Measurements from ENCODE around the gene CDS2.

CDS2 gene

DNA sequence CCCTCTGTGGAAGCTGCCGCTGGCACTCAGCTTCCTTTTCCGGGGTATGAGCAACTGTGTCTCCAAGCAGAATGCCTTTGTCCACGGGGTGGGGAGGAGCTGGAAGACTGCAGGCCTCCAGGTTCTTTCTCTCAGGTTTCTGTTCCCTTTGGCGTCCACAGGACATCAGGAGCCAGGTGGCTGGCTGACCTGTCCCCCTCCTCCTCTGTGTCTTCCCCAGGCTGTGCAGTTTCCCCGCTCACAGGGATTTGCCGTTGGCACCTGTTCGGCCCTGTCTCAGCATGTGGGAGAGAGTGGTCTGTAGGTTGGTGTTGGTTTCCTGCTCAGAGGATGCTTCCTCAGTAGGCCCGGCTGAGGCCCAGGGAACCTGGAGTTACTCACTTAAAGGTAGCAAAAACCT is 43.5 kb downstream of the CDS2 start:
- no peak for ATAC-seq
- TF ChIP-seq, protein P1, sequence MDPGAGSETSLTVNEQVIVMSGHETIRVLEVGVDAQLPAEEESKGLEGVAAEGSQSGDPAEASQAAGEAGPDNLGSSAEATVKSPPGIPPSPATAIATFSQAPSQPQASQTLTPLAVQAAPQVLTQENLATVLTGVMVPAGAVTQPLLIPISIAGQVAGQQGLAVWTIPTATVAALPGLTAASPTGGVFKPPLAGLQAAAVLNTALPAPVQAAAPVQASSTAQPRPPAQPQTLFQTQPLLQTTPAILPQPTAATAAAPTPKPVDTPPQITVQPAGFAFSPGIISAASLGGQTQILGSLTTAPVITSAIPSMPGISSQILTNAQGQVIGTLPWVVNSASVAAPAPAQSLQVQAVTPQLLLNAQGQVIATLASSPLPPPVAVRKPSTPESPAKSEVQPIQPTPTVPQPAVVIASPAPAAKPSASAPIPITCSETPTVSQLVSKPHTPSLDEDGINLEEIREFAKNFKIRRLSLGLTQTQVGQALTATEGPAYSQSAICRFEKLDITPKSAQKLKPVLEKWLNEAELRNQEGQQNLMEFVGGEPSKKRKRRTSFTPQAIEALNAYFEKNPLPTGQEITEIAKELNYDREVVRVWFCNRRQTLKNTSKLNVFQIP (CRISPR knock-in tag; IDR thresholded peaks at IDR 0.05; ENCODE audit: borderline replicate concordance, low read depth) = no peak
- TF ChIP-seq TCF4 (CRISPR knock-in tag; IDR thresholded peaks at IDR 0.05; ENCODE audit: borderline replicate concordance) (no peak), CSDC2 (CRISPR knock-in tag; IDR thresholded peaks at IDR 0.05) (no peak), ZFP3 (CRISPR knock-in tag; IDR thresholded peaks at IDR 0.05) (no peak), OSR1 (CRISPR knock-in tag; IDR thresholded peaks at IDR 0.05) (no peak), RARB (CRISPR knock-in tag; IDR thresholded peaks at IDR 0.05) (no peak), ISL1 (CRISPR knock-in tag; IDR thresholded peaks at IDR 0.05) (no peak), SNAI2 (CRISPR knock-in tag; IDR thresholded peaks at IDR 0.05) (no peak), ZNF565 (CRISPR knock-in tag; conservative IDR thresholded peaks at IDR 0.05; ENCODE audit: low read depth) (no peak), PPARA (CRISPR knock-in tag; IDR thresholded peaks at IDR 0.05; ENCODE audit: borderline replicate concordance) (no peak), ARNTL (CRISPR knock-in tag; IDR thresholded peaks at IDR 0.05; ENCODE audit: borderline replicate concordance, low read depth) (no peak), GLIS3 (CRISPR knock-in tag; IDR thresholded peaks at IDR 0.05) (no peak), TOX (CRISPR knock-in tag; IDR thresholded peaks at IDR 0.05; ENCODE audit: borderline replicate concordance) (no peak), ZNF8 (CRISPR knock-in tag; IDR thresholded peaks at IDR 0.05) (no peak), ZC3H10 (CRISPR knock-in tag; IDR thresholded peaks at IDR 0.05) (no peak), ZNF70 (CRISPR knock-in tag; IDR thresholded peaks at IDR 0.05) (no peak), ZFP30 (CRISPR knock-in tag; IDR thresholded peaks at IDR 0.05) (no peak)
- TF ChIP-seq, protein P2, sequence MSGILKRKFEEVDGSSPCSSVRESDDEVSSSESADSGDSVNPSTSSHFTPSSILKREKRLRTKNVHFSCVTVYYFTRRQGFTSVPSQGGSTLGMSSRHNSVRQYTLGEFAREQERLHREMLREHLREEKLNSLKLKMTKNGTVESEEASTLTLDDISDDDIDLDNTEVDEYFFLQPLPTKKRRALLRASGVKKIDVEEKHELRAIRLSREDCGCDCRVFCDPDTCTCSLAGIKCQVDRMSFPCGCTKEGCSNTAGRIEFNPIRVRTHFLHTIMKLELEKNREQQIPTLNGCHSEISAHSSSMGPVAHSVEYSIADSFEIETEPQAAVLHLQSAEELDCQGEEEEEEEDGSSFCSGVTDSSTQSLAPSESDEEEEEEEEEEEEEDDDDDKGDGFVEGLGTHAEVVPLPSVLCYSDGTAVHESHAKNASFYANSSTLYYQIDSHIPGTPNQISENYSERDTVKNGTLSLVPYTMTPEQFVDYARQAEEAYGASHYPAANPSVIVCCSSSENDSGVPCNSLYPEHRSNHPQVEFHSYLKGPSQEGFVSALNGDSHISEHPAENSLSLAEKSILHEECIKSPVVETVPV (CRISPR knock-in tag; IDR thresholded peaks at IDR 0.05) = no peak
- TF ChIP-seq, protein P3, sequence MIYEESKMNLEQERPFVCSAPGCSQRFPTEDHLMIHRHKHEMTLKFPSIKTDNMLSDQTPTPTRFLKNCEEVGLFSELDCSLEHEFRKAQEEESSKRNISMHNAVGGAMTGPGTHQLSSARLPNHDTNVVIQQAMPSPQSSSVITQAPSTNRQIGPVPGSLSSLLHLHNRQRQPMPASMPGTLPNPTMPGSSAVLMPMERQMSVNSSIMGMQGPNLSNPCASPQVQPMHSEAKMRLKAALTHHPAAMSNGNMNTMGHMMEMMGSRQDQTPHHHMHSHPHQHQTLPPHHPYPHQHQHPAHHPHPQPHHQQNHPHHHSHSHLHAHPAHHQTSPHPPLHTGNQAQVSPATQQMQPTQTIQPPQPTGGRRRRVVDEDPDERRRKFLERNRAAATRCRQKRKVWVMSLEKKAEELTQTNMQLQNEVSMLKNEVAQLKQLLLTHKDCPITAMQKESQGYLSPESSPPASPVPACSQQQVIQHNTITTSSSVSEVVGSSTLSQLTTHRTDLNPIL (CRISPR knock-in tag; IDR thresholded peaks at IDR 0.05; ENCODE audit: low read depth) = no peak
- TF ChIP-seq, protein P4, sequence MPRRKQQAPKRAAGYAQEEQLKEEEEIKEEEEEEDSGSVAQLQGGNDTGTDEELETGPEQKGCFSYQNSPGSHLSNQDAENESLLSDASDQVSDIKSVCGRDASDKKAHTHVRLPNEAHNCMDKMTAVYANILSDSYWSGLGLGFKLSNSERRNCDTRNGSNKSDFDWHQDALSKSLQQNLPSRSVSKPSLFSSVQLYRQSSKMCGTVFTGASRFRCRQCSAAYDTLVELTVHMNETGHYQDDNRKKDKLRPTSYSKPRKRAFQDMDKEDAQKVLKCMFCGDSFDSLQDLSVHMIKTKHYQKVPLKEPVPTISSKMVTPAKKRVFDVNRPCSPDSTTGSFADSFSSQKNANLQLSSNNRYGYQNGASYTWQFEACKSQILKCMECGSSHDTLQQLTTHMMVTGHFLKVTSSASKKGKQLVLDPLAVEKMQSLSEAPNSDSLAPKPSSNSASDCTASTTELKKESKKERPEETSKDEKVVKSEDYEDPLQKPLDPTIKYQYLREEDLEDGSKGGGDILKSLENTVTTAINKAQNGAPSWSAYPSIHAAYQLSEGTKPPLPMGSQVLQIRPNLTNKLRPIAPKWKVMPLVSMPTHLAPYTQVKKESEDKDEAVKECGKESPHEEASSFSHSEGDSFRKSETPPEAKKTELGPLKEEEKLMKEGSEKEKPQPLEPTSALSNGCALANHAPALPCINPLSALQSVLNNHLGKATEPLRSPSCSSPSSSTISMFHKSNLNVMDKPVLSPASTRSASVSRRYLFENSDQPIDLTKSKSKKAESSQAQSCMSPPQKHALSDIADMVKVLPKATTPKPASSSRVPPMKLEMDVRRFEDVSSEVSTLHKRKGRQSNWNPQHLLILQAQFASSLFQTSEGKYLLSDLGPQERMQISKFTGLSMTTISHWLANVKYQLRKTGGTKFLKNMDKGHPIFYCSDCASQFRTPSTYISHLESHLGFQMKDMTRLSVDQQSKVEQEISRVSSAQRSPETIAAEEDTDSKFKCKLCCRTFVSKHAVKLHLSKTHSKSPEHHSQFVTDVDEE (CRISPR knock-in tag; IDR thresholded peaks at IDR 0.05) = no peak

DNA sequence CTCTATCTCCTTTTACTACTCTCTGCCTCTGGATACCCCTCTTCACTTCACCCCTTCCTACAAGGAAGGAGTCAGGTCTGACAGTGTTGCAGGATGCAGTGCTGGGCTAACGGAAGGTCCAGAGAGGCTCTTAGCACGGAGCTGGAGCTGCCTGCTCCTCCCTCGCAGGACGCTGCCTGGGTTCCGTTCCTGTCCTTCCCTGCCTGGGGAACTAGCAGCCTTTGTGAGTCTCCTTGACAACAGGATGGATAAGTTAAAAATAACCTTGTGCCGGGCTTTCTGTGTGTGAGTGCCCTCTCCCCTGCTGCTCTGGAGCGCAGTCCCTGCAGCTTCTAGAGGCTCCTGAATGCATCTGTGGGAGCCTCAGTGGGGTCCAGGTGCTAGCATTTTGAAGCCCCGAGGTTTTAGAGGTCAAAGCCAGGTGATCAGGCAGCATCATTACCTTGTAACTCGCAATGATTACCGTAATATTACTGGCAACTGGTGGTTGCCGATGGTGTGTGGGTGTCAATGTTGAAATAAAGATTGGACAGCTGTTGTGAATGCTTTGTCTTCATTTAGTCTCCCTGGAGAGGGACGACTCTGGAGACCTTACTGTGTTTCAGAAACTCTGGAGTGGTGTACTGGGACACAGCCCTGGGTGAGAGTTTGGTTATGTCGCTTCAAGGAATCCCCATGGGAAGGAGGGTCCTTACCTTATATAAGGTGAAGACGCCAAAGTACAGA is 44.4 kb downstream of the CDS2 start:
- no peak; the same call in 2 of the 3 replicates for ATAC-seq
- TF ChIP-seq, protein P1 (CRISPR knock-in tag; IDR thresholded peaks at IDR 0.05; ENCODE audit: borderline replicate concordance, low read depth) = no peak
- no peak for TF ChIP-seq ISL1 (CRISPR knock-in tag; IDR thresholded peaks at IDR 0.05)
- no peak for TF ChIP-seq ARNTL (CRISPR knock-in tag; IDR thresholded peaks at IDR 0.05; ENCODE audit: borderline replicate concordance, low read depth)
- TF ChIP-seq, protein P2 (CRISPR knock-in tag; IDR thresholded peaks at IDR 0.05) = no peak
- no peak for TF ChIP-seq ZFP30 (CRISPR knock-in tag; IDR thresholded peaks at IDR 0.05)
- TF ChIP-seq TOX (CRISPR knock-in tag; IDR thresholded peaks at IDR 0.05; ENCODE audit: borderline replicate concordance) = no peak
- no peak for TF ChIP-seq CSDC2 (CRISPR knock-in tag; IDR thresholded peaks at IDR 0.05)
- TF ChIP-seq ZNF565 (CRISPR knock-in tag; conservative IDR thresholded peaks at IDR 0.05; ENCODE audit: low read depth) = no peak
- no peak for TF ChIP-seq ESRRG (CRISPR knock-in tag; IDR thresholded peaks at IDR 0.05)
- no peak for TF ChIP-seq RARB (CRISPR knock-in tag; IDR thresholded peaks at IDR 0.05)
- no peak for TF ChIP-seq ZNF8 (CRISPR knock-in tag; IDR thresholded peaks at IDR 0.05)
- no peak for TF ChIP-seq ZFP3 (CRISPR knock-in tag; IDR thresholded peaks at IDR 0.05)
- no peak for TF ChIP-seq ZNF70 (CRISPR knock-in tag; IDR thresholded peaks at IDR 0.05)
- no peak for TF ChIP-seq GLIS3 (CRISPR knock-in tag; IDR thresholded peaks at IDR 0.05)
- TF ChIP-seq OSR1 (CRISPR knock-in tag; IDR thresholded peaks at IDR 0.05) = no peak
- no peak for TF ChIP-seq PPARA (CRISPR knock-in tag; IDR thresholded peaks at IDR 0.05; ENCODE audit: borderline replicate concordance)
- TF ChIP-seq SNAI2 (CRISPR knock-in tag; IDR thresholded peaks at IDR 0.05) = no peak
- TF ChIP-seq, protein P3 (CRISPR knock-in tag; IDR thresholded peaks at IDR 0.05; ENCODE audit: low read depth) = no peak
- TF ChIP-seq, protein P5, sequence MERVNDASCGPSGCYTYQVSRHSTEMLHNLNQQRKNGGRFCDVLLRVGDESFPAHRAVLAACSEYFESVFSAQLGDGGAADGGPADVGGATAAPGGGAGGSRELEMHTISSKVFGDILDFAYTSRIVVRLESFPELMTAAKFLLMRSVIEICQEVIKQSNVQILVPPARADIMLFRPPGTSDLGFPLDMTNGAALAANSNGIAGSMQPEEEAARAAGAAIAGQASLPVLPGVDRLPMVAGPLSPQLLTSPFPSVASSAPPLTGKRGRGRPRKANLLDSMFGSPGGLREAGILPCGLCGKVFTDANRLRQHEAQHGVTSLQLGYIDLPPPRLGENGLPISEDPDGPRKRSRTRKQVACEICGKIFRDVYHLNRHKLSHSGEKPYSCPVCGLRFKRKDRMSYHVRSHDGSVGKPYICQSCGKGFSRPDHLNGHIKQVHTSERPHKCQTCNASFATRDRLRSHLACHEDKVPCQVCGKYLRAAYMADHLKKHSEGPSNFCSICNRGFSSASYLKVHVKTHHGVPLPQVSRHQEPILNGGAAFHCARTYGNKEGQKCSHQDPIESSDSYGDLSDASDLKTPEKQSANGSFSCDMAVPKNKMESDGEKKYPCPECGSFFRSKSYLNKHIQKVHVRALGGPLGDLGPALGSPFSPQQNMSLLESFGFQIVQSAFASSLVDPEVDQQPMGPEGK (CRISPR knock-in tag; IDR thresholded peaks at IDR 0.05; ENCODE audit: borderline replicate concordance) = no peak

Measured in SK-N-SH treated with all-trans-retinoic acid at 6 μM for 48 hours (cell line).